ENCODE data around the gene P2RX5.

The P2RX5 gene

DNA sequence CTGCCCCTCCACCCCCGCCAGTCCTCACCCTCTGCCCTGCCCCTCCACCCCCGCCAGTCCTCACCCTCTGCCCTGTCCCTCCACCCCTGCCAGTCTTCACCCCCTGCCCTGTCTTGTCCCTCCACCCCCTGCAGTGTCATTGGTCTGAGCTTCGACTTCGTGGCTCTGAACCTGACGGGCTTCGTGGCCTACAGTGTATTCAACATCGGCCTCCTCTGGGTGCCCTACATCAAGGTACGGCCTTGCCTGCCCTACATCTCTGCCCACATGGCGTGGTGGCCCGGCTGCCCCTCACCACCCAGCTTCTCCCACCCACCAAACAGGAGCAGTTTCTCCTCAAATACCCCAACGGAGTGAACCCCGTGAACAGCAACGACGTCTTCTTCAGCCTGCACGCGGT, 39.6 kb downstream of the P2RX5 start:
- no peak for DNase-seq

- no peak for DNase-seq
These were observed 40.2 kb downstream of the P2RX5 start for GRCh38 chr17:3655766-3656165.

GRCh38 chr17:3647769-3648555, 48.0 kb downstream of the P2RX5 start:
- peak; percentile 44 for DNase-seq

- no peak for DNase-seq
These were observed 48.7 kb downstream of the P2RX5 start for GRCh38 chr17:3647251-3647650.

- DNase-seq = no peak
These were observed 50.6 kb downstream of the P2RX5 start for GRCh38 chr17:3645310-3645709.

GRCh38 chr17:3643889-3644349, 52.0 kb downstream of the P2RX5 start:
- DNase-seq = no peak

DNA sequence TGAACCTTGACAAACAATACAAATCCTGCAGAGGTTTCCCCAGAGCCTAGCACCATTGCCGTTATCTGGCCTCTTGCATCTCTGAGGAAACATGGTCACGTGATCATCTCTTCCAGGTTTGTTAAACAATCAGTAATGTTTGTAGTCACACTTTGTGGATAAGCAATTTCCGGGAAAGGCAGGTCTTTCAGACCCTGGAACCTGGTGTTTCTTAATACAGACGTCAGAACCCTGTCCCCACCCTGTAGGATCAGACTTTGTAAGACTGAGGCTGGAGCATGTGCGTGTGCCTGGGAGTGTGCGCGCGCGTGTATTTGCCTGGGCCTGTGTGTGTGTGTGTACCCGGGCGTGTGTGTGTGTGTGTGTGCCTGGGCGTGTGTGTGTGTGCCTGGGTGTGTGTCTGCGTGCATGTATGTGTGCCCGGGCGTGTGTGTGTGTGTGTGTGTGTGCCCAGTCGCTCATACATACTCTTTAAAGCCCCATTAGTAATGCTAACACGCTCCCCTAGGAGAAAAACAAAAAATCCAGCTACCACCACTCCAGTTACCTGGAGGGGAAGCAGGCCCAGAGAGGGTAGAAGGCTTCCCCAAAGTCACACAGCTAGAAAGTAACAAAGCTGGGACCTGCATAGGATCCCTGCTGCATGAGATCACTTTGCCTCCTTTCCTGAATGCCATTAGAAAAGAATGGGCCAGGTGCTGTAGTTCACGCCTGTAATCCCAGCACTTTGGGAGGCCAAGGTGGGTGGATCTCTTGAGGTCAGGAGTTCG, 54.1 kb downstream of the P2RX5 start:
- DNase-seq = no peak

- DNase-seq = no peak
These were observed 54.9 kb downstream of the P2RX5 start for GRCh38 chr17:3641014-3641413.

DNA sequence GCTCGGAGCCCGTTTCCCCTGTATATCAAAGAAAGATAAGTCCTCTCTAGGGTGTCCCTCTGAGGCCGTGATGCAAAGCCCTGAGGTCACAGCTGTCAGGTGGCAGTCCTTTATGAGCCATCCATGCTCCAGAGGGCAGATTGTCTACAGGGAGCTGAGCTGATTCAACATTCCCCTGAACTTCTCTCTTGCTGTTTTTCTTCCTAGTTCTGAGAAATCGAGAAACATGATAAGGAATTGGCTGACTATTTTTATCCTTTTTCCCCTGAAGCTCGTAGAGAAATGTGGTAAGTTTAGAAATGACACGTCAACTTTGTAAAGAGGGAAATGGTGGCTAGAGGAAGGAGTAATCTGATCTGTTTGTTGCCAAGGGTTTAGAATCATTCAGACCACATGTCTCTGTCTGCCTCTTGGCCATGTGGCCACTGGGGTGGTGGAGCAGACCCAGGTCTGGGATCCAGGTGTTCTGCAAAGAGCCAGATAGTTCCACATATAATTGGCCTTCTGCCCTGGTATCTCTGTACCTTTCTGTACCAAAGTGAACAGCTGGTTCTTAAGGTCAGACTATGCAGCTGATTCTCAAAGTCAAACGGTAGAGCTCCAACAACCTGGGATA, 55.9 kb downstream of the P2RX5 start:
- no peak for DNase-seq

DNA sequence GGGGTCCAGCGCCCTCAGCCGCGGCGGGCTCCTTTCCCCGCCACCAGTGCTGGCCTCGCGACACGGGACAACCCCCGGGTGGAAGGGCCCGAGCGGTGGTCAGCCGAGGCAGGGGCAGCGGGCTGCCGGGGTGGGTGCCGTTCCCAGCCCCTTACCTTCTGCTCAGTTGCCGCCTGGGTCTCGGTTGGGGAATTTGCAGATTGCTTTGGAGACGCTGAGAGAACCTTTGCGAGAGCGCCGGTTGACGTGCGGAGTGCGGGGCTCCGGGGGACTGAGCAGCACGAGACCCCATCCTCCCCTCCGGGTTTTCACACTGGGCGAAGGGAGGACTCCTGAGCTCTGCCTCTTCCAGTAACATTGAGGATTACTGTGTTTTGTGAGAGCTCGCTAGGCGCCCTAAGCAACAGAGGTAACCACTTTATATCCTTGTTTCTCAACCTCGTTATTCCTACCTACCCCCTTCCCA, 59.0 kb downstream of the P2RX5 start:
- no peak for DNase-seq

- DNase-seq = peak; percentile 94
These were observed 59.6 kb downstream of the P2RX5 start, which contains the start of the genes CTNS and SHPK for GRCh38 chr17:3636154-3636907. TSS of gene CTNS (plus strand) at chr17:3636760. CDS start at chr17:3640207, 3,447 bp downstream. TSS of gene SHPK (minus strand) at chr17:3636250. CDS start at chr17:3636219, 31 bp downstream.

DNA sequence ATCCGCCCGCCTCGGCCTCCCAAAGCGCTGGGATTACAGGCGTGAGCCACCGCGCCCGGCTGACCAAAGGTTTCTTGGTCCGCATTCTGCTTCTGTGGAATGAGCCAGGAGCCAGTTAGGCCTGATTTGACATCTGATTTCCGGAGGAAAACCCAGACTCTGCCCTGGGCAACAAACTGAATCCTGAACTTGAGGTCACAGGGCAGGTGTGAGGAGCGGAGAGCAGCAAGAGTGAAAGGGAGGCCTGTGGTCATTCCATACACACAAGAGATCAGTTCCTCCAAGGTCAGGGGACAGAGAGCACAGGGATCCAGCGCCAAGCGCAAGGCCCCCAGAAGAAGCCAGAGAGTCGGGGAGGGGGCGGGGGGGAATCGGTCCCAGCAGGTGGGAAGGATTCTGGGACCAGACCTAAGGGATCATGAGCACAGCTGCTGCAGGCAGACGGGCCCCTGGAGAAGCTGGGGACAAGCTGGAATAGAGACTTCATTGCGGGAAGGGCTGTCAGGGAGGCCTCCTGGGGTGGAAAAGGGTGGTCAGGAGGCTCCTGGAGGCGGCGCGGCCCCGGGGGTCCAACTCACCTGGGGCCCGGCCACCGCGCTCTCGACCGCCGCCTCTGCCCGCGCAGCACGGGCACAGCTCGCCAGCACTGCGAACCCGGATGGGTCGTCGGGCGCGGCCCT, 60.3 kb downstream of the P2RX5 start:
- no peak for DNase-seq

DNA sequence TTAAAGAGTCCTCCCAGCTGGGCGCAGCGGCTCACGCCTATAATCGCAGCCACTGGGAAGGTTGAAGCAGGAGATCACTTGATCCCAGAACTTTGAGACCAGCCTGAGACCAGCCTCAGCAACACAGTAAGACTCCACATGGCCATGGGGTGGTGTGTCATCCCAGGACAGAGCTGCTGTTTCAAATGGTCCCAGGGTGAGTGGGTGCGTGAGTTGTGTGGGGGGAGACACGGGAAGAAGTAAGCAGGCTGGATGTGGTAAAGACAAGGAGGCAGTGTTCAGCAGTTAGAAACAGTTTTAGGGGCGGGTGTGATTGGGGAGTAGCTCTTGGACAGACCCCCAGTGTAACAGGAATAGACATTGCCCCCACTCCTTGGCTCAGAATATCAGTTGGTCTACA, 63.7 kb downstream of the P2RX5 start:
- DNase-seq = no peak

DNA sequence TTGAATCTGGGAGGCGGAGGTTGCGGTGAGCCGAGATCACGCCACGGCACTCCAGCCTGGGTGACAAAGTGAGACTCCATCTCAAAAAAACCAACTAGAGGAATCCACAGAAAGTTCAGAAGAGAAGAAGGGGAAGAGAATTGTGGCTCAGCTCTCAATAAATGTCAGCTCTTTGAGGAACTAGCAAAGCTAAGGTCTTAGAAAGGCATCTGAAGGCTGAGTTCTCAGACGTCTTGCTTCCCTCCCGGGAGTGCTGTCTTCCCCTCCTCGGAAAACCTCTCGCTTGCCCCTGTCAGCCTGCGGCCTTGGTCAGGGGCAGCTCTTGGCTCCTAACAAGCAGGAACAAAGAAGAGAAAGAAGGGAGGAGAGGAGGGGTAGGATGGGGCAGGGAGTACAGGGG, 65.2 kb downstream of the P2RX5 start:
- DNase-seq = no peak

DNA sequence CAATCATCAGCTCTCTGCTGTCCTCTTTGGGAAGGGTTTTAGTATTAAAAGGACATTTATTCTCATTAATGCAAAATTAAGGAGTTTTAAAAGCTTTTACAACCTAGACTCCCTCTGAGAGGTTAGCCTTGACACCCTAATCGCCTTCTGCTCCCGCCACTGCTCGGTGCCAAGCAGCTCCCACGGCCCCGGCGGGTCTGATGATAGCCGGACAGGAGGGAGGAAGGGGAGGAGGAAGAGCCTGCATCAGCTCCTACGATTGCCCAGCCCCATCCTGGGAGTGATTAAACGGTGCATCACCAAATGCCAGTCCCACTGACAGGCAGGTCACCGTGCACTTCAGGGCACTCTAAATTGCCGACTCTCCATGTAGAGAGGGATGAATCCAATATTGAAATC, 68.2 kb downstream of the P2RX5 start:
- no peak for DNase-seq

- DNase-seq = no peak
These were observed 68.9 kb downstream of the P2RX5 start for GRCh38 chr17:3626831-3627768.
